Fibroblast of villous mesenchyme (primary cell): ENCODE data around the gene CACNG8. TPM values are rescaled to one million over a fixed set of nuclear protein-coding genes. Genes with fewer than 3 reads are reported as not detected.

Experiments
- DNase-seq: peaks from one replicate; pipeline ENCODE4 v3.0.0-alpha.2; 2010; ENCODE audit warnings: low read depth
- H3K4me3 ChIP-seq: 2 replicates; pipeline ENCODE4 v1.5.1; 2011; ENCODE audit warnings: low read depth, mild to moderate bottlenecking, low read length
- CTCF ChIP-seq: IDR thresholded peaks from 2 replicates; pipeline ENCODE4 v1.5.1; 2012; ENCODE audit warnings: low read depth, mild to moderate bottlenecking, low read length; ENCODE audit not compliant: insufficient read depth
- total RNA-seq: library from RNA; depleted of rRNA; stranded (reverse); fragments of >200 nt; gene quantifications from 2 replicates; pipeline ENCODE4 v1.2.3, GENCODE V29; 2012

The CACNG8 gene
- total RNA-seq, 1 donor: not detected

GRCh38 chr19:54014920-54015560 is 52.3 kb downstream of the CACNG8 start:
- no peak for TF ChIP-seq CTCF
- no peak for DNase-seq
- H3K4me3 ChIP-seq: no peak overlapping the region

GRCh38 chr19:54017261-54017660 is 54.5 kb downstream of the CACNG8 start:
- no peak for TF ChIP-seq CTCF
- peak; percentile 77 for DNase-seq
- no peak overlapping the region for H3K4me3 ChIP-seq

- no peak for TF ChIP-seq CTCF
- DNase-seq: no peak
- H3K4me3 ChIP-seq: no peak overlapping the region
These were observed 58.6 kb downstream of the CACNG8 start for GRCh38 chr19:54021363-54021762.

GRCh38 chr19:54021932-54022331 is 59.2 kb downstream of the CACNG8 start:
- TF ChIP-seq CTCF: no peak
- DNase-seq: no peak
- H3K4me3 ChIP-seq: no peak overlapping the region

- no peak overlapping the region for H3K4me3 ChIP-seq
- DNase-seq: peak; percentile 93
- TF ChIP-seq CTCF: no peak
These were observed 60.5 kb downstream of the CACNG8 start for GRCh38 chr19:54023191-54023590.

- no peak for DNase-seq
- TF ChIP-seq CTCF: no peak
- no peak overlapping the region for H3K4me3 ChIP-seq
These were observed 61.9 kb downstream of the CACNG8 start for GRCh38 chr19:54024660-54025059.

- no peak for TF ChIP-seq CTCF
- DNase-seq: no peak
These were observed 63.9 kb downstream of the CACNG8 start for GRCh38 chr19:54026656-54027055.

More at GRCh38 chr19:54026656-54027055, 63.9 kb downstream of the CACNG8 start:
- H3K4me3 ChIP-seq: no peak overlapping the region
